ENCODE measurements around the gene HERPUD2. TPM values are rescaled to one million over a fixed set of nuclear protein-coding genes. Genes with fewer than 3 reads are reported as not detected.

HERPUD2 gene
- total RNA-seq, result 10 to 100 TPM; 20.1 to 31.5 (median 26.8) TPM

- DNase-seq, result peak; percentile 96 to 98 (median 97)
- peak within 1 kb of the TSS; percentile 79 to 90 (median 88) for H3K4me3 ChIP-seq
- peaks cover 0 to 37% (median 2%) of the 10 kb centered on the region in 4 donors for H3K4me1 ChIP-seq
- no peaks in the 10 kb centered on the region for H3K27me3 ChIP-seq
- H3K27ac ChIP-seq, result peak within 1 kb of the TSS; percentile 95 to 99 (median 96)
- TF ChIP-seq POLR2A (IDR thresholded peaks at IDR 0.05) (peak; percentile 84 to 94), CTCF (IDR thresholded peaks at IDR 0.05) (no peak)
- H3K9me3 ChIP-seq, result no peaks in the 10 kb centered on the region
- H3K36me3 ChIP-seq, result no peaks in the 10 kb centered on the region
Measured at GRCh38 chr7:35694784-35695472, at the start of gene HERPUD2. Gene HERPUD2, minus strand, starts transcription at chr7:35695135. Its CDS starts 805 bp downstream, at chr7:35694330.

DNA sequence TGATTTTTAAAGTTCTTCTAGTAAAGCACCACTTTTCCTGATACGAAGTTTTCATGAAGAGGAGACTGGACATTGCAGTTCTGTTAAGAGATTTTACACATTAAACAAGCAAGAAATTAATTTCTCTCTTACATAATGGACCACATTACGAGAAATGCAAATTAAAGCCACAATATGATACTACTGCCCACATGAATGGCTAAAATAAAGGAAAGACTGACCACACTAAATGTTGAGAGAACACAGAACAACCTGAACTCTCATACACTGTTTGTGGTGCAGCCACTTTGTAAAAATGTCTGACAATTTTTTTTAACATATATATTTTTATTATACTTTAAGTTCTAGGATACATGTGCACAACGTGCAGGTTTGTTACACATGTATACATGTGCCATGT lies 44.0 kb upstream of the HERPUD2 start:
- H3K36me3 ChIP-seq, result no peaks in the 10 kb centered on the region
- H3K4me3 ChIP-seq, result no peak overlapping the region
- H3K9me3 ChIP-seq, result no peaks in the 10 kb centered on the region
- no peaks in the 10 kb centered on the region for H3K27me3 ChIP-seq
- H3K4me1 ChIP-seq, result no peaks in the 10 kb centered on the region
- DNase-seq, result no peak
- TF ChIP-seq CTCF (IDR thresholded peaks at IDR 0.05), result no peak
- no peak for TF ChIP-seq POLR2A (IDR thresholded peaks at IDR 0.05)
- no peak overlapping the region for H3K27ac ChIP-seq

DNA sequence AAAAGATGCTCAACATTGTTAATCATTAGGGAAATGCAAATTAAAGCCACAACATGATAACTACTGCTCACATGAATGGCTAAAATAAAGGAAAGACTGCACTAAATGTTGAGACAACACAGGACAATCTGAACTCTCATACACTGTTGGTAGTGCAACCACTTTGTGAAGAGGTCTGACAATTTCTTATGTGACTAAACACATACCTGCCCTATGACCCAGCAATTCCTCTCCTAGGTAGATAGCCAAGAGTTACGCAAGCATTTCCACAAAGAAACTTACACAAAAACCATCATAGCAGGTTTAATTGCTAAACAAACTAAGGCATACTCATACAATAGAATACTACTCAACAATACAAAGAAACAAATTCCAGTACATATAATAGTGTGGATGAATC lies 41.8 kb upstream of the HERPUD2 start:
- Histone ChIP-seq H3K27ac (no peak overlapping the region), H3K4me3 (no peak overlapping the region), H3K9me3 (no peaks in the 10 kb centered on the region), H3K4me1 (no peaks in the 10 kb centered on the region), H3K36me3 (no peaks in the 10 kb centered on the region), H3K27me3 (no peaks in the 10 kb centered on the region)
- TF ChIP-seq POLR2A (IDR thresholded peaks at IDR 0.05), result no peak
- TF ChIP-seq CTCF (IDR thresholded peaks at IDR 0.05), result no peak
- no peak for DNase-seq

GRCh38 chr7:35735396-35735795 lies 40.5 kb upstream of the HERPUD2 start:
- TF ChIP-seq POLR2A (IDR thresholded peaks at IDR 0.05), result no peak
- no peak for TF ChIP-seq CTCF (IDR thresholded peaks at IDR 0.05)
- no peaks in the 10 kb centered on the region for H3K27me3 ChIP-seq
- H3K27ac ChIP-seq, result no peak overlapping the region
- peaks cover 0 to 6% (median 0%) of the 10 kb centered on the region in 4 donors for H3K4me1 ChIP-seq
- no peaks in the 10 kb centered on the region for H3K9me3 ChIP-seq
- no peak for DNase-seq
- no peak overlapping the region for H3K4me3 ChIP-seq
- no peaks in the 10 kb centered on the region for H3K36me3 ChIP-seq

GRCh38 chr7:35734001-35734483 lies 39.1 kb upstream of the HERPUD2 start:
- no peak for TF ChIP-seq CTCF (IDR thresholded peaks at IDR 0.05)
- no peak for TF ChIP-seq POLR2A (IDR thresholded peaks at IDR 0.05)
- H3K4me1 ChIP-seq, result peaks cover 0 to 15% (median 0%) of the 10 kb centered on the region in 4 donors
- DNase-seq, result no peak
- no peaks in the 10 kb centered on the region for H3K27me3 ChIP-seq
- no peaks in the 10 kb centered on the region for H3K9me3 ChIP-seq
- H3K36me3 ChIP-seq, result no peaks in the 10 kb centered on the region
- no peak overlapping the region for H3K4me3 ChIP-seq
- no peak overlapping the region for H3K27ac ChIP-seq

Measured in Peyer's patch (tissue), 4 donors.